HG02973 (cell line): Measurements from ENCODE around the gene SELENOV.
"Not testable (repeated sequence)": the region's sequence is repeated elsewhere in the genome, so short reads cannot be mapped to it uniquely, and the experiment has no call there.

ENCODE experiments used
- ATAC-seq: cut with Tn5 transposase; IDR thresholded peaks from one replicate; pipeline ENCODE4 v1.9.1; 2021; ENCODE audit warnings: moderate library complexity; ENCODE audit not compliant: unreplicated experiment

The SELENOV gene

GRCh38 chr19:39514840-39515550, at the start of gene SELENOV:
TSS of gene SELENOV (plus strand) at chr19:39515139. CDS start at chr19:39515213, 74 bp downstream.
- ATAC-seq, result no peak

GRCh38 chr19:39465956-39466747, 48.8 kb upstream of the SELENOV start:
- ATAC-seq, result no peak

GRCh38 chr19:39467941-39468340, 47.0 kb upstream of the SELENOV start:
- no peak for ATAC-seq

GRCh38 chr19:39469036-39469435, 45.9 kb upstream of the SELENOV start:
- ATAC-seq, result no peak

GRCh38 chr19:39469567-39469966, 45.4 kb upstream of the SELENOV start:
- no peak for ATAC-seq

GRCh38 chr19:39470724-39471339, 44.1 kb upstream of the SELENOV start:
- ATAC-seq, result no peak

- ATAC-seq, result no peak
These were observed 43.0 kb upstream of the SELENOV start for GRCh38 chr19:39471756-39472536.

GRCh38 chr19:39472746-39473442, 42.0 kb upstream of the SELENOV start:
- ATAC-seq, result no peak

GRCh38 chr19:39473443-39473960, 41.4 kb upstream of the SELENOV start:
- ATAC-seq, result no peak

GRCh38 chr19:39474139-39474620, 40.8 kb upstream of the SELENOV start:
- no peak for ATAC-seq

- ATAC-seq, result no peak
These were observed 39.2 kb upstream of the SELENOV start for GRCh38 chr19:39475748-39476147.

GRCh38 chr19:39479319-39479801, 35.6 kb upstream of the SELENOV start:
- ATAC-seq, result not testable (repeated sequence)

GRCh38 chr19:39479916-39480315, 35.0 kb upstream of the SELENOV start:
- ATAC-seq, result no peak

GRCh38 chr19:39480337-39481228, 34.4 kb upstream of the SELENOV start, which contains the start of gene TIMM50:
TSS of gene TIMM50 (plus strand) at chr19:39480838. CDS start at chr19:39480854, 16 bp downstream.
- ATAC-seq, result peak; percentile 89

- ATAC-seq, result peak; percentile 13
These were observed 33.8 kb upstream of the SELENOV start for GRCh38 chr19:39481229-39481545.

- ATAC-seq, result no peak
These were observed 33.3 kb upstream of the SELENOV start for GRCh38 chr19:39481676-39482075.

GRCh38 chr19:39483141-39483540, 31.8 kb upstream of the SELENOV start:
- no peak for ATAC-seq

GRCh38 chr19:39489756-39490155, 25.2 kb upstream of the SELENOV start:
- no peak for ATAC-seq

- ATAC-seq, result no peak
These were observed 22.7 kb upstream of the SELENOV start for GRCh38 chr19:39492225-39492624.
